IgD-negative memory B cell (primary cell): Measurements from ENCODE around the gene MISP3. TPM values are rescaled to one million over a fixed set of nuclear protein-coding genes. Genes with fewer than 3 reads are reported as not detected.
"Not testable (repeated sequence)": the region's sequence is repeated elsewhere in the genome, so short reads cannot be mapped to it uniquely, and the experiment has no call there.

Experiments used
- H3K27ac Mint-ChIP-seq, 3 donors: one replicate each; pipeline ENCODE4 v1.8.0; 2020 to 2022; ENCODE audit warnings: mild to moderate bottlenecking in 3 of 3, mixed read lengths in 3 of 3, moderate library complexity in 1 of 3
- H3K27me3 Mint-ChIP-seq: one replicate; pipeline ENCODE4 v1.8.0; 2021; ENCODE audit warnings: mixed read lengths
- H3K36me3 Mint-ChIP-seq: one replicate; pipeline ENCODE4 v1.8.0; 2020; ENCODE audit warnings: mild to moderate bottlenecking, mixed read lengths
- H3K4me1 Mint-ChIP-seq, 3 donors: one replicate each; pipeline ENCODE4 v1.8.0; 2020 to 2022; ENCODE audit warnings: mixed read lengths in 3 of 3, mild to moderate bottlenecking in 1 of 3
- H3K4me3 Mint-ChIP-seq, 4 donors: one replicate each; pipeline ENCODE4 v1.8.0; 2020 to 2022; ENCODE audit warnings: mild to moderate bottlenecking in 4 of 4, mixed read lengths in 4 of 4, moderate library complexity in 3 of 4
- H3K9me3 Mint-ChIP-seq, 3 donors: one replicate each; pipeline ENCODE4 v1.8.0; 2020 to 2021; ENCODE audit warnings: mixed read lengths in 3 of 3, mild to moderate bottlenecking in 1 of 3
- polyA plus RNA-seq: library from polyadenylated mRNA; unstranded; fragments of 300-500 nt; fragmentation: Illumina TruSeq; gene quantifications from one replicate; pipeline ENCODE4 v1.2.3, GENCODE V29; 2021

The MISP3 gene
- polyA plus RNA-seq, 1 donor from 2014 or later, result 0.16 TPM

DNA sequence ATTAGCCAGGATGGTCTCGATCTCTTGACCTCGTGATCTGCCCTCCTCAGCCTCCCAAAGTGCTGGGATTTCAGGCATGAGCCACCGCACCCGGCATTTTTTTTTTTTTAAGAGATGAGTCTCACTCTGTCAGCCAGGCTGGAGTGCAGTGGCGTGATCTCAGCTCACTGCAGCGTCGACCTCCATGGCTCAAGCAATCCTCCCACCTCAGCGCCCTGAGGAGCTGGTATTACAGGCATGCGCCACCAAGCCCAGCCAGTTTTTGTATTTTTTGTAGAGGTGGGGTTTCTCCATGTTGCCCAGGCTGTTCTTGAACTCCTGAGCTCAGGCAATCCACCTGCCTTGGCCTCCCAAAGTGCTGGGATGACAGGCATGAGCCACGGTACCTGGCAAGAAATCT, 24.7 kb upstream of the MISP3 start:
- H3K4me3 Mint-ChIP-seq, H3K4me1 Mint-ChIP-seq, H3K27me3 Mint-ChIP-seq, H3K9me3 Mint-ChIP-seq, H3K36me3 Mint-ChIP-seq, H3K27ac Mint-ChIP-seq: not testable (repeated sequence)

- peaks cover 0 to 1% (median 0%) of the 10 kb centered on the region in 3 donors for H3K4me1 Mint-ChIP-seq
- H3K9me3 Mint-ChIP-seq, result peaks cover 0 to 2% (median 0%) of the 10 kb centered on the region in 3 donors
- H3K27me3 Mint-ChIP-seq, result no peaks in the 10 kb centered on the region
- no peak overlapping the region for H3K4me3 Mint-ChIP-seq
- H3K27ac Mint-ChIP-seq, result peak overlapping the region in 2 of 3 donors; percentile 58 to 76
- H3K36me3 Mint-ChIP-seq, result peaks cover 11% of the 10 kb centered on the region
Observed at GRCh38 chr19:14048443-14049153, 24.0 kb upstream of the MISP3 start.

GRCh38 chr19:14050512-14050911, 22.1 kb upstream of the MISP3 start:
- Mint-ChIP-seq H3K27ac (no peak overlapping the region), H3K4me1 (peaks cover 0 to 1% (median 0%) of the 10 kb centered on the region in 3 donors), H3K36me3 (peaks cover 11% of the 10 kb centered on the region), H3K4me3 (no peak overlapping the region), H3K27me3 (no peaks in the 10 kb centered on the region), H3K9me3 (peaks cover 0 to 2% (median 0%) of the 10 kb centered on the region in 3 donors)

GRCh38 chr19:14050961-14051360, 21.6 kb upstream of the MISP3 start:
- H3K27me3 Mint-ChIP-seq, H3K4me1 Mint-ChIP-seq, H3K4me3 Mint-ChIP-seq, H3K9me3 Mint-ChIP-seq: not testable (repeated sequence)
- peaks cover 11% of the 10 kb centered on the region for H3K36me3 Mint-ChIP-seq
- peak overlapping the region in 1 of 3 donors; percentile 23 for H3K27ac Mint-ChIP-seq

GRCh38 chr19:14051980-14052379, 20.6 kb upstream of the MISP3 start:
- no peak overlapping the region for H3K4me3 Mint-ChIP-seq
- peaks cover 0 to 1% (median 0%) of the 10 kb centered on the region in 3 donors for H3K4me1 Mint-ChIP-seq
- H3K9me3 Mint-ChIP-seq, result peaks cover 0 to 2% (median 0%) of the 10 kb centered on the region in 3 donors
- peaks cover 3% of the 10 kb centered on the region for H3K27me3 Mint-ChIP-seq
- H3K36me3 Mint-ChIP-seq, result peaks cover 11% of the 10 kb centered on the region
- no peak overlapping the region for H3K27ac Mint-ChIP-seq

DNA sequence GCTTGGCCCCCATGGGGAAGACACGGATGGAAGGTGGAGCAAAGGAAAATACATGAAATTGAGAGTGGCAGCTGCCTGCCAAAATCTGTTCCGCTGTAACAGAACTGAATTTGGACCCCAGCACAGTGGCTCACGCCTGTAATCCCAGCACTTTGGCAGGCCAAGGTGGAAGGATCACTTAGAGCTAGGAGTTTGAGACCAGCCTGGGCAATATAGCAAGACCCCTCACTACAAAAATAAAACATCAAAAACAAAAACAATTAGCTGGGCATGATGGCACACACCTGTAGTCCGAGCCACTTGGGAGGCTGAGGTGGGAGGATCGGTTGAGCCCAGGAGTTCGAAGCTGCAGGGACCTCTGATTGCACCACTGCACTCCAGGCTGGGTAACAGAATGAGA, 20.1 kb upstream of the MISP3 start:
- Mint-ChIP-seq H3K27me3 (peaks cover 6% of the 10 kb centered on the region), H3K27ac (peak overlapping the region in 1 of 3 donors; percentile 82), H3K36me3 (peaks cover 11% of the 10 kb centered on the region), H3K4me3 (no peak overlapping the region), H3K9me3 (peaks cover 0 to 2% (median 0%) of the 10 kb centered on the region in 3 donors), H3K4me1 (peaks cover 0 to 1% (median 0%) of the 10 kb centered on the region in 3 donors)

DNA sequence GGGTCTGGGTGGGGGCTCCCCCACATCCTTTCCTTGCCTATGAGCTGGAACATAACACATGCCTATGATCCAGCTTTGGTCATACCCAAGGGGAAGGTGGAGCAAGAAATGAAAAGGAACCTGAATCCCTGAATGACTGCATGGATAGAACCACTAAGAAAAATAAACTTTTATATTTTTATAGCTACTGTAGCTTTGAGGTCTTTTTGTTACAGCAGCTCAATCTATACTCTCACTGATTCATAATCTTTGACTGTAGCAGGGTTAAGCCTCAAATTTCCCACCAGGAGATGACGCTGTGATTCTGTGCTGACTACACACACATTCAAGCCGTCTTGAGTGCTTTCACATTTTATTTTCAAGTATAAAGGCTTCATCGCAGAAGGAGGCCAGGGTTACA, 19.6 kb upstream of the MISP3 start:
- peak overlapping the region in 1 of 3 donors; percentile 82 for H3K27ac Mint-ChIP-seq
- no peak overlapping the region for H3K4me3 Mint-ChIP-seq
- H3K9me3 Mint-ChIP-seq, result peaks cover 0 to 2% (median 0%) of the 10 kb centered on the region in 3 donors

DNA sequence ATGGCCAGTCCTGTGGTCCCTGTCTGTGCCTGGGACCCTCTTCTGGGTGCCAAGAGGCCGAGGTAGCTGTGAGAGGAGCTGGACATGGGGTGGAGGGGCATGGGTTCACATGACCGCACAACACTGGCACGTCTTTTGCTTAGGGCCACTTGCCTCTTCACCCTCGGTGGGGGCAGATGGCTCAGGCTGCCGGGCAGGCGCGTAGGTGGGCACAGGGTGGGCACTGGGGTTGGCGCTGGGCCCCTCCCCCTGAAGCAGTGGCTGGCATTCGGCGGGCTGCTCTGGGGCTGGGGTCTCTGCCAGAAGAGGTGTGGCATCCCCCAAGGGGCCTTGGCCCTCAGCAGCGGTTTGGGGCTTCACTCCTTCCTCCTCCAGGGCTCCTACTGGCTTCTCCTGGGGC, 19.1 kb upstream of the MISP3 start:
- Mint-ChIP-seq H3K27ac (peak overlapping the region in 1 of 3 donors; percentile 82), H3K4me3 (no peak overlapping the region), H3K9me3 (peaks cover 0 to 2% (median 0%) of the 10 kb centered on the region in 3 donors), H3K4me1 (peaks cover 0 to 3% (median 1%) of the 10 kb centered on the region in 3 donors), H3K36me3 (peaks cover 8% of the 10 kb centered on the region), H3K27me3 (peaks cover 10% of the 10 kb centered on the region)

More for the DNA sequence above, 19.6 kb upstream of the MISP3 start:
- peaks cover 0 to 1% (median 0%) of the 10 kb centered on the region in 3 donors for H3K4me1 Mint-ChIP-seq
- H3K27me3 Mint-ChIP-seq, result peaks cover 10% of the 10 kb centered on the region
- peaks cover 11% of the 10 kb centered on the region for H3K36me3 Mint-ChIP-seq

GRCh38 chr19:14054099-14054498, 18.5 kb upstream of the MISP3 start:
- Mint-ChIP-seq H3K27me3 (peaks cover 15% of the 10 kb centered on the region), H3K4me1 (peaks cover 0 to 4% (median 3%) of the 10 kb centered on the region in 3 donors), H3K36me3 (peaks cover 5% of the 10 kb centered on the region), H3K4me3 (no peak overlapping the region), H3K27ac (peak overlapping the region in 1 of 3 donors; percentile 10), H3K9me3 (peaks cover 0 to 2% (median 0%) of the 10 kb centered on the region in 3 donors)

DNA sequence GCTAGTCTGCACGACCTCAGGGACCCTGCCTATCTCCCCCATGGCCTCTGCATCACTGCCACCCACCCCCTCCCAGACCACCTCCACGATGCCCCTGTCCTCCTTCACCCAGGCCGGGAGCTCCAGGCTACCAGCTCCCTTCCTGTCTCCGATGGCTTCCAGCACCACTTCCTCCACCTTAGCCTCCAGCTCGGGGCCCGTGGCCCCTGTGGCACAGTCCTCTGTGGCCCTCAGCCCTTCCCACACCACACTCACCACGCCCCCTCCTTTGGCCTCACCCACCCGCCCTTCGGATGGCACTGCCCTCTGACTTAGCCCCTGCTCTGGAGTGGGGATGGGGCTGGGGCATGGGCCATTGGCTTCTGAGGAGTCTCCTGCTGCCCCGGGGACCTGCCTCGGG, 17.9 kb upstream of the MISP3 start:
- Mint-ChIP-seq H3K4me1 (peaks cover 0 to 4% (median 3%) of the 10 kb centered on the region in 3 donors), H3K27me3 (peaks cover 20% of the 10 kb centered on the region), H3K36me3 (peaks cover 5% of the 10 kb centered on the region), H3K9me3 (peaks cover 0 to 2% (median 0%) of the 10 kb centered on the region in 3 donors), H3K4me3 (no peak overlapping the region), H3K27ac (no peak overlapping the region)

- H3K4me3 Mint-ChIP-seq, result no peak overlapping the region
- peaks cover 23% of the 10 kb centered on the region for H3K27me3 Mint-ChIP-seq
- peaks cover 5% of the 10 kb centered on the region for H3K36me3 Mint-ChIP-seq
- H3K9me3 Mint-ChIP-seq, result peaks cover 0 to 2% (median 0%) of the 10 kb centered on the region in 3 donors
- H3K4me1 Mint-ChIP-seq, result peaks cover 0 to 4% (median 3%) of the 10 kb centered on the region in 3 donors
- peak overlapping the region in 1 of 3 donors; percentile 17 for H3K27ac Mint-ChIP-seq
Observed at GRCh38 chr19:14055396-14055795, 17.2 kb upstream of the MISP3 start.

GRCh38 chr19:14056069-14056666, 16.4 kb upstream of the MISP3 start:
- Mint-ChIP-seq H3K36me3 (peaks cover 4% of the 10 kb centered on the region), H3K27ac (no peak overlapping the region), H3K4me3 (no peak overlapping the region), H3K27me3 (peaks cover 23% of the 10 kb centered on the region), H3K4me1 (peaks cover 0 to 3% (median 3%) of the 10 kb centered on the region in 3 donors), H3K9me3 (peaks cover 0 to 2% (median 0%) of the 10 kb centered on the region in 3 donors)

DNA sequence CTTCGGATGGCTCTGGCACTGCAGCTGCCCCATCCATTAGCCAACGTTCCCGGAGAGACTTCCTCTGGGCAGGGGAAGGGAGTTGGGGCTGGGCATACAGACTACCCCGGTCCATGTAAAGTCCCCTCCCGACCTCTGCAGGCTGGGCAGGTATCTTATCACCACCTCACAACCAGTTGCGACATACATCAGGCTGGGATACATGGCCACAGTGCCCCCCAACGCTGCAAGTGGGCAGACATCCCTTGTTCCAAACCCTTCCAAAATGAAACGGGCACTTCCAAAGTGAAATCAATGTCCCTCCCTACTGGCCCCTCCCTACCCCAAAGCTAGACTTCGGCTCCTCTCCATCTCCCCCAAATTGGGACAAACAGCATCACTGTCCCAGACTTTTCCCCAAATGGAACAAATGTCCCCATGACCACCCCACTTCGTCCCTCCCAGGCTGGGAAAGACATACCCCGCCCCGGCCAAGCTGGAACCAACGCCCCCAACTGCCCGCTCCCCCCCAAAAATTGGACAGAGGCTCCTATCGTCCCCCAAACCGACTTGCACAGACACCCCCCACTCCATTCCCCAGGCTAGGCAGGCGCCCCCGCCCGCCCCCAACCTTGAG, 15.7 kb upstream of the MISP3 start:
- no peak overlapping the region for H3K27ac Mint-ChIP-seq
- peak overlapping the region in 3 of 4 donors; percentile 23 to 72 (median 30) for H3K4me3 Mint-ChIP-seq
- H3K9me3 Mint-ChIP-seq, result peaks cover 0 to 2% (median 0%) of the 10 kb centered on the region in 3 donors
- H3K27me3 Mint-ChIP-seq, result peaks cover 23% of the 10 kb centered on the region
- H3K36me3 Mint-ChIP-seq, result peaks cover 4% of the 10 kb centered on the region
- peaks cover 0 to 3% (median 3%) of the 10 kb centered on the region in 3 donors for H3K4me1 Mint-ChIP-seq

DNA sequence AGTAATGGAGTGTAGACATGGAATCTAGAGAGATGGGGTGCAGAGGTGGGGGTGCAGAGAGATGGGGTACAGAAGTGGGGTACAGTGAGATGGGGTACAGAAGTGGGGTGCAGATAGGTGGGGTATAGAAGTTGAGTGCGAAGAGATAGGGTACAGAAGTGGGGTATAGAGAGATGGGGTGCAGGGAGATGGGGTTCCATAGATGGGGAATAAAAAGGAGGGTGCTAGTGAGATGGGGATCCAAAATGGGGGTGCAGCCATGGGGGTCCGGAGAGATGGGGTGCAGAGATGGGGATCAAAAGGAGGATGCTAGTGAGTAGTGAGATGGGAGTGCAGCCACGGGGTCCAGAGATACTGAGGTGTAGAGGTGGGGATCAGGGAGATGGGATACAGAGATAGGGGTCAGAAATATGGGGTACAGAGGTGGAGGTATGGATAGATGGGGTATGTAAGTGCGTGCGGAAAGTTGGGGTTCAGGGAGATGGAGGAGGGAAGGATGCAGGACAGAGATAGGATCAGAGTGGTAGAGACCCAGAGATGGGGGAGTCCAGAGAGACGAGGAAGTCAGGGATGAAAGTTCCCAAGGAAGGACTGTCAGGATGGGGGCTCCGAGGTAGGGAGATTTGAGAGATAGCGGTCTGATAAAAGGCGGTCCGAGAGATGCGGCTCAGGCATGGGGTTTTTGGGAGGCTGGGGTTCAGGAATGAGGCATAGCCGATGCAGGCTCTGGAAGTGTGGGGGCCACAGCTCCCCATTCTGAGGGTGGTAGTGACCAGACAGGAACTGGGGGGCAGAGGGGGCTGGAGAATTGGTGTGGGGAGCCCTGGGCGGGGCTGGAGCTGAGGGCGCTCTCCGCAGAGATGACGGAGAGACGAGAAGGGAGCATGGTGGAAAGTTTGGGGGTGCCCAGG, 14.1 kb upstream of the MISP3 start:
- no peaks in the 10 kb centered on the region for H3K9me3 Mint-ChIP-seq
- peaks cover 23% of the 10 kb centered on the region for H3K27me3 Mint-ChIP-seq
- peaks cover 0 to 3% (median 3%) of the 10 kb centered on the region in 3 donors for H3K4me1 Mint-ChIP-seq
- H3K36me3 Mint-ChIP-seq, result peaks cover 2% of the 10 kb centered on the region
- no peak overlapping the region for H3K27ac Mint-ChIP-seq
- H3K4me3 Mint-ChIP-seq, result peak overlapping the region in 2 of 4 donors; percentile 72 to 79
